Activated CD8-positive, alpha-beta memory T cell treated with anti-CD3 and anti-CD28 coated beads for 1 hour (primary cell): Measurements from ENCODE around the gene CRIM1.

Source experiments
- DNase-seq, 2 donors: peaks; one replicate each; pipeline ENCODE4 v3.0.0-alpha.2; 2020; ENCODE audit warnings: low read depth in 1 of 2; ENCODE audit errors: extremely low read depth in 1 of 2

Gene CRIM1

DNA sequence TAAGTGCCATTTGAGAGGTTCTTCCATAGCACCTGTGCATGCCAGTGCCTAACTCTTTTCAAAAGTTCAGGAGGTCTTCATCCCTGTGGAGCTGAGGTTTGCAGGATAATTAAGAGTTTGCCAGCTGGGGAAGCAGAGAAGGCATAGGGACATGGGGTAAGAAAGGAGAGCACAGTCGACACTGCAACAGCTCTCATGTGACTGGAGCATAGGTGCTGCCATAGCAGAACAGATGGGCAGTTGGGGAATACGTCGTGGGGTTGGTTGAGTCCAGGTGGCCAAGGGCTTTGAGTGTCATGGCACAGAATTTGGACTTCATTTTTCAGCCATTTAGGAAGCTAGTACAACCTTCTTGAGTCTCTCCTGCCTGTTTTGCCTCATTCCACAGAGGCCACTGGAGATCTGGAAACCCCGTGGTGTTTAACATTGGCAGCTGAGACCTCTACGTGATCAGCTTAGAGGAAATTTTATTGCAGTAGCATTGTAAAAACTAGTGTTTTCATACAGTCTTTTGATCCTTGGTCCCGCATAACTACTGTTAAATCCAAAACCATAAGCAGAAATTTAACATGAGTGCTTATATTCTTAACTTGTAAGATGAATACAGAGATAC is 65.1 kb downstream of the CRIM1 start:
- no peak for DNase-seq

DNA sequence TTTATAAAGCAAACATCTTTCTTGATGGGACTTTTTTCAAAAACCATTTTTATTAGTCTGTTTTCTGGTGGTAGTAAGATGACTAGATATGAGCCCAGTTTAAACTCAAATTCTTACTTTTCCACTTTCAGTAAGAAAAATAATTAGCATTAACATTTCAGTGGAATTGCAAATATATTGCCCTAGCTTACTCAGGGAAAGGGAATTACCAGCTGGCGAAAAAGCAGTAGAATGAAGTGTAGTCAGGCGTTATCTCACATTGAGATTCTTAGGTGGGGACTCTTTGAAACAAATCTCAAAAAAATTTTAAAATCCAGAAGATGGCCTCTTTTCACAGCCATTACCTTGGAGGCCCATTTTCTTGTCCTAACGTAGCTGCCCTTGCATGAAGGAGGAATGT is 65.8 kb downstream of the CRIM1 start:
- DNase-seq, result no peak

DNA sequence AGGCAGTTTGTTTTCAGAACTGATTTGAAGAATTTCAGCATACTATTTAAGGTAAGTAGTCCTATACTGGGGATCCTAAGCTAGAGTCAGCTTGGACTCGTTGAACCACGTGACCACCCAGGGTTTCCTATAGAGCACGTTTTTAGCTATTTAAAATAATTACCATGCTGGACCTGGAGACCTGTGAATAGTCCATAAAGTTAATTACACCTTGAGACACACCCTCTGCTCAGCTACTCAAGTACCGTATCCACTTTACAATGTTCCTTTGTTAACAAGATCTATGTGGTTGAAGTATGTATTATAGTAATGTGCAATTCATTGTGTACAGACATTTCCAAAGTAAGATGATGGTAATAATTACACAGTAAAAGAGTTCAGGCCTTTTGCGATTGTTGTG is 67.6 kb downstream of the CRIM1 start:
- no peak for DNase-seq

DNA sequence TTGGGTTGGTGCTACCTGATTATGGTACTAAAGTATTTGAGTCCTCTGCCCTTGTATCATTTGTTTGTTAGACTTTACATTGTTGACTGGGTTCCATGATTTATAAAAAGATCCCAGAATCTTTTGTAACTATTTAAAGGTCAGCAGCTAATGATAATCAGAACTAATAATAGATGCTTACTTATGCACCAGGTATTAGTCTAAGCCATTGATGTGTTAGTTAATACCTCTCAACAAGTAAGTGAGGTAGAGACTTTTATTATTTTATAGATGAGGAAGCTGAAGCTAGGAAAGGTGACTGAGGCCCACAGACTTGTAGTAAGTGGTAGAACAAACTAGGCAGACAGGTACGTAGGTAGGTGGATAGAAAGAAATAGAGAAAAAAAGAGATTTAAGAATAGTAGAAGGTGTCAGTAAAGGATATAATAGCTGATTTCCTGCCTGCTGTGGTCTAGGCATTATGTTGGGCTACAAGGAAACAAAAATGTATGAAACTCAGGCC is 68.1 kb downstream of the CRIM1 start:
- no peak for DNase-seq

DNA sequence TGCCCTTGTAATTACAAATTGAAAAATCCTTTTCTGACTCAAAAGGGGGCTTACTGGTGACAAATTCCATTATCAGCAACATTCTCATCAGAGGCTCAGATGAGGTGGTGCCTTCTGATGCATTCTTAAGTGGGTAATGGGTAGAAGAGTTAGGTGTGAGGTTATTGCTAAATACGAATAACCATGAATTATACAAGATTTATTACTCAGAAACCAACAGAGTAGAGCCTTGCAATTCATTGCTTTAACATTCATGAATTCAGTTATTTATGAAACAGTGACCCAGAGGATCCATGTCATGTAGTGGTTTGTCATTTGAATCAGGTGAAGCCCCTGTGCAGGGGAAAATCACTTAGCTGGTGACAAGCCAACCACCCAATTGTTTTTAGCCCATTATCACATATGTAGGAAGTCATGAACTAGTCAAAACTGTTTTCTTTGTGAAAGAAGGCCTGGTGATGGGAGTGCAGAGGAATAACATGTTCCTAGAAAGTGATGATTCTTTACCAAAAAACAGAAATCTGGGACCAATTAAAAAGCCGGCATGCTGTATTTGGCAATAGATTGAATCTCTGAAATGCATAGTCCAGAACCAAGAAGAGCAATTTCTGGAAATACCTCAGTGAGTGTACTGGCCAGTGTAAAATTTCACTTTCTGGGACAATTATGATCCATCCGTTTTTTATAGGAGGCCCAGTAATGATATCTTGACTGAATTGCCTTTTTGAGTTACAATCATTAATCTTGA is 70.2 kb downstream of the CRIM1 start:
- no peak for DNase-seq

DNA sequence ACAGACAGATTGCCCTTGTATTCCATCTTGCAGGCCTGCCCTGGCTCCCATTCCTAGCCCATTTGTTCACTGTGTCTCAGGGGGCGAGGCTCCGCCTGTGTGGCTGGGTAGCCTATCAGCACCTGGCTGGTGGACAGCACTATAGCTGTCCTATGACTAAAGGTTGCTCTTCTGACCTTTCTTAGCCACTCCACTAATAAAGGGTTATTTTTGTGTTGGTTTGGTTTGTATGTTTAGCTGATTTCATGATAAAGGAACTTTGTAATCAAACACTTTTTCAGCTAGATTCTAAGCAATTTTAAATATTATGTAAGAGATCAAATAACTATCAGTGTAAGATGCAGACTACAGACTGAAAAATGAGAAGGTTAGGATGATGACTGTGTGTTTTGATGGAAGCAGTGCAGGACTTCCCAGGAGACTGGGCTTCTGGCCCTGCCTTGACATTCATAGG is 72.2 kb downstream of the CRIM1 start:
- no peak for DNase-seq

DNA sequence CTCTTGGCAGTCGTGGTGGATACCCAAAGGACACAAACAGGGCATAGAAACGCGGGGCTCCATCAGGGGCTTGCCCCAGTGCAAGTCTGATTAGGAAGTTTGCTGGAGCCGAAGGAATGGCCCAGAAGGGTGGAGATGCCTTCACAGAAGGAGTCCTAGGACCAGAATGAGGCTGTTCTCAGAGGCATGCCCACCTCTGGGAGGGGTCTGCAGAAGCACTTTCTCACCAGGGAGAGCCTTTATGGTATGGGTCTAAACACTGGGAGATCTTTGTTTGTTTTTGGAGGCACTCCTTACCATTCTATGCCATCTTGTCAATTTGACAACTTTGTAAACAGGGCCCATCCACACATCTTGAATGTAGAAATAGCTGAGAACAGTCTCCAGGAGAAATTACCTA is 75.0 kb downstream of the CRIM1 start:
- no peak for DNase-seq

DNA sequence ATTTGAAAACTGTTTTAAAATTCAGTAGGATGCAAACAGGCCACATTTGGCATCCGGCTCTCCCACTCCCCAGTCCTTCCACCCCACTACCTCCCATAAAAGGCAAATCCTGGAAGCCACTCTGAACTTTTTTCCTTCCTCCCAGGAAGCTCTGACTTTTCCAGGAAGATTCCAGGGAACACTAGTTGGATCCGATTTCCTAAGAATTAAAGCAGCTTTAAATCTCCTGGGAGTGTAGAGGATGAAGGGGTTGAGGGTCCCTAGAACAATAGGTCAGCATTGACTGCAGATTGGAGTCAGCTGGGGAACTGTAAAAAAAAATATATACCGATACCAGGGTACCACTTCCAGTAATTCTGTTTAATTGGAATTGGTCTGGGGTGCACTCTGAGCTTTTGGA is 76.9 kb downstream of the CRIM1 start:
- no peak for DNase-seq

DNA sequence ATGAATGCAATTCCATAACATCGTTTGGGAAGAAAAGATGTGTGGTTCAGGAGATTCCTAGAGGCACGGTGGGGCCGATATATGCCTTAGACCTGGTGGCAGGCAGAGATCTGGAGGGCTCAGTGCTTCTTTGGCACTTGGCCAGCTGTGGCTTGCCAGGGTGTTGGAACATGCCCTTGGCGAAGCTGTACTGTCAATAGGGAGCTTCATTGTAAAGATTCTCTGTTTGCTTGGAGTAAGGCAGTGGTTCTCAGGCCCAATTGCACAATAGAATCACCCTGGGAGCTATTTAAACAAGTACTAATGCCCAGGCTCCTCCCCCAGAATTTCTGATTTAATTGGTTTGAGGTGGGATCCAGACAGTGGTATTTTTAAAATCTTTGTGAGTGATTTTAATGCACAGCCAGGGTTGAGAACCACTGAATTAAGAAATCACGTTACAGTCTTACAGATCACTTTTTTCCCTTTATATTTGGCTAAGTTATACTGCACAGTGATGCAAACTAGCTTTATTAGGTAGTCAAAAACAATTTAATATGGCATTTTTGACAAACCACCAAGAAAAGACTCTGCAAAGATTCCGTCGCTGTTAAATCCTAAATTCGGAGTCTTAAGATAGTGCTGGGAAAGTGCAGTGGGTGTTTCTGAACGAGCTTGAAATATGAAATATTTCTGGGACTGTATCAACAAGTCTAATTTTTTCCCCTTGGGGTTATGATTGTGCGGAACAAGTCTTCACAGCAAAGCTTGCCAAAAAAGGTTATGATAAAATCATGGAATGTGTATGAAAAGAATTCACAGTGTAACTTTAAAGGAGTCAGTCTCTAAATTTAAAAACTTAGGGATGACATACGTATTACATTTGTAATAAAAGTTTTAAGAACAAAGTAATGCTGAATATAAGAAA is 78.0 kb downstream of the CRIM1 start:
- DNase-seq, result no peak

DNA sequence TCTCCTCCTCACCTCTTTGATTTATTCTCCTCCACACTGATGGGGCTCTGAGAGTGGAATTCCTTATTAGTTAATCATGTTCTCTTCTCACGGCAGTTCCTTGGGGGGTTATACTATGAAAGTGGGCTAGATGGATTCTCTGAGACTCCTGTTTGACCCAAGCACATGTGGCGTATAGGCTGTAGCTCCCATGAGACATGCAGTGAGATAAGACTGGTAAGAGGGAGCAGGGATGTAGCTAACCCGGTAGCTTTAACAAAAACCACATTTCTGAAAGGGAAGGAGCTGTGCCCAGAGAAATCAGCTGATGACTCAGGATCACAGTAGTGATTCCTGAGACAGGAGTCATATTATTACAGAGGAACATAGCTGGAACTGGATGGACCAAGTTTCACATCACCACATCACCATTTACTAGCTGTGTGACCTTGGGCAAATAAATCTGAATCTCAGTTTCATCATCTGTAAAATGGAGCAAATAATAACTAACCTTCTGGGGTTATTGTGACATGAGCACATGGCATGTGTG is 82.9 kb downstream of the CRIM1 start:
- DNase-seq, result no peak

DNA sequence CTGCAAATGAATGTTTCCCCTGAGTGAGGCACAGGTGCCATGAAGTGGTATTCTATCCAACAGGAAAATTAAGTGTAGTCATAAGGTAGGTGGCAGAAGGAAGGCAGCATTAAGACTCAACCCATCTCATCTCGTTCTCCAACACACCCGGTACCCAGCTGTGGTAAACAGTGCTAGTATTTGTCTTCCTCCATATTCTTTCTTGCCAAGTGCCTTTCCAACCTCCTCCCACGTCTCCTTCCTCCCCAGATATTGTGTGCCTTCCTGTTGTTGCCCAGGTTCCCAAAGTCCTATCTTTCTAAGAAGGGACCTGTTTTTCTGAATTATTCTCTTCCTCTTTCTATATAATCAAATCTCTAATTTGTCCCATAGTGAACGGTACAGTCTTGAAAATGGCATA is 83.5 kb downstream of the CRIM1 start:
- DNase-seq, result no peak

DNA sequence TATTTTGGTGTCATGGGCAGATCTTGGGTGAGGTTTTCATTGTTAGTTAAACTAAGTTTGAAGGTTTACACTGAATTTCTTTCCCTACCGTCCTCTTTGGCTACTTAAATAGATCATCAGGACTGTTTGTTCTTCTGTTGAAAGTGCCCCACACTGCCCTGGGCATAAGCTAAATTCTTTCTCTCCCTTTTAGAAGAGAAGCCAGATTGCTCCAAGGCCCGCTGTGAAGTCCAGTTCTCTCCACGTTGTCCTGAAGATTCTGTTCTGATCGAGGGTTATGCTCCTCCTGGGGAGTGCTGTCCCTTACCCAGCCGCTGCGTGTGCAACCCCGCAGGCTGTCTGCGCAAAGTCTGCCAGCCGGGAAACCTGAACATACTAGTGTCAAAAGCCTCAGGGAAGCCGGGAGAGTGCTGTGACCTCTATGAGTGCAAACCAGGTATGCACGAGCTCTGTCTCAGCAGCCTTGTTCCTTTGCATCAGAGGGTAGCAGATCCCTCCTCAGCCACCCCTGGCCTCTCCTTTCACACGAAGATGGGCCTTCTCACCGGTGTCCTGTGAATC is 85.6 kb downstream of the CRIM1 start:
- no peak for DNase-seq

DNA sequence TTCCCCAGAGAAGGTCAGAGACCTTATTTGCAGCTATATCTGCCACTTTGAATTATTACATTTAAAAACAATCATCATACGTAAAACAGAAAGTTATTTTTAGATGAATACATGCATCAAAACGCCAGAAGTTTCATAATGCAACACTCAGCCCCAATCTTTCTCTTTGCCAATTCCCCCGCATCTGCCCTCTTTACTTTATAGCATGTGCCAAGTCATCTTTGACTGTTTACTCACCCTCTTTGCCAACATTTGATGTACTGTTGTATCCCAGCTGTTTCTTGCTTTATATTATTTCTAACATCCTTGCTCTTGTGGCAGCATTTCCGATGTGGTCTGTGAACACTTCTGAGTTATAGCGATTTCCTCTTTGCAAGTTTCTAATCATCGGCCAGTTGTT is 86.2 kb downstream of the CRIM1 start:
- DNase-seq, result no peak

DNA sequence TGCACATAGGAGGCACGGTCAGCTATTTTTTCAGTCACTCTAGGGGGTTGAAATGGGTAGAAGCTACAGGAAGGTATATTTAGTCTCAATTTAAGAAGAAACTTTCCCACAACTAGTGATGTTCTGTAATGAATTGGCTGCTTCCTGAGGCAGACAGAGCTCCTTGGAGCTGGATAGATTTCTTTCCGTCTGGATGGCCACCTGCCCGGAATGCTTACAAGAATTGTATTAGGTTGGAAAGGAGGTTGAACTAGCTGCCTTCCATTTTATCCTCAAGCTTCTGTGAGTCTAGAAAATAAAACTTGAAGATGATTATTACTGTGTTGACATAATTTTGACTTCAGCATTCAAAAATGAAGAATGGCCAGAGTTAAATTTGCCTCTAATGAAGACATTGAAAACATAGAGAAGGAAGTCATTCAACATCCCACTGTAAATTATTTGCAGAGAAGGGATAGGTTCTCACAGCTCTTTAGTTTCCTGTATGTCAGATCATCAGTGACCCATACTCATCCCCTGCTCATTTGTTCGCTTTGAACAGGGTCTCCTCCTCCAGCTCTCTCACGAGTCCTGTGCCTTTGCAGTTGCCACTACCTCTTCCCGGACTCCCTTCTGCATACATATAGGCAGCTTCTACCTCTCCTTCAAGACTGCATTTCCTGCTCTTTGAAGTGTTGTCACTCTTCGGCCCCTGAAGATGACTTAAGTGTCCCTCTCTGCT is 88.8 kb downstream of the CRIM1 start:
- DNase-seq, result no peak

DNA sequence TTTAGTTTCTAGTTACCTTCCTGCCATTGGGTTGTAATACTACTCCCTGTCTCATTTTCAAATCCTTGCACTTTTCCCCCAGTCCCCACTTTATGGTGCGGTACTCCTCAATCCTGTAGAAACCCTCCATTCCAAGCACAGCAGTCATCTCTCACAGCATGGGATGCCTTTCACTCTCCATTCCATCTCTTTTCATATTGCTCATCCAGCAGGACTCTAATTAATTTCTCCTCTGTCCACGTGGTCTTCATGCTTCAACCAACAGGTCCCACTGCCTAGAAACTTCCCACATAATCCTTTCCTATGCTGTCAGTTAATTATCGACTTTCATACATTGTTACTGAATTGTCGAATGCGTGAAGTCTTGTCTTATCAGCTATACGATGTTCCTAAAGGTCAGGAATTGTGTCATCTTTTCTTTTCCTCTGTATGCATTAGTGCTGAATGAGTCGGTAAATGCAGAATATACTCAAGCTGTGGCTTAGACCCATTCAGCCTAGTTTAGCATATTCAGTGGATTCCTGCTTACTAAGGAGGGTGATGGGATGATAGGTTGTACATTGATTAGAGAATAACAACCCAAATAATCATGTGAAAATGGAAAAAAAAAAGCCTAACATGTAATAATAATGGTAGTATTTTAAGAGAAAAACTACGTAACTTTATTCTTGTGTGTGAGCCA is 89.7 kb downstream of the CRIM1 start:
- no peak for DNase-seq

DNA sequence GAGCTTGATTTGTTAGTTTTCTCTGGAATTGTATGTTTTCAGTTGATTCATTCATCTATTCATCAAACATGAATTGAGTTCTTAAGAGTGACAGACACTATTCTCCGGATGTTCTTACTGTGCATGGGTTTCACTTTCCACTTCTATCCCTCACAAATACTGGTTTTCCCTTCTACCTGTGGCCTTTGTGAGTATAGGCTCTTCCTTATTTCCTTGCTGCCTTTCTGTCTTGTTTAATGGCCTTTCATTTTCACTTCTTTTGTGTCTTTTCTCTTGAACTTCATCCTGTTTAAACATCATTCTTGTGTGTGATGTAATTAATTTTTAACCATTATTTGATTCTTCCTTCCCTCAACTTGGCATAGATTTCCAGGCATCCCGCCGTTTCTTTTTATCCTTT is 90.7 kb downstream of the CRIM1 start:
- no peak for DNase-seq

DNA sequence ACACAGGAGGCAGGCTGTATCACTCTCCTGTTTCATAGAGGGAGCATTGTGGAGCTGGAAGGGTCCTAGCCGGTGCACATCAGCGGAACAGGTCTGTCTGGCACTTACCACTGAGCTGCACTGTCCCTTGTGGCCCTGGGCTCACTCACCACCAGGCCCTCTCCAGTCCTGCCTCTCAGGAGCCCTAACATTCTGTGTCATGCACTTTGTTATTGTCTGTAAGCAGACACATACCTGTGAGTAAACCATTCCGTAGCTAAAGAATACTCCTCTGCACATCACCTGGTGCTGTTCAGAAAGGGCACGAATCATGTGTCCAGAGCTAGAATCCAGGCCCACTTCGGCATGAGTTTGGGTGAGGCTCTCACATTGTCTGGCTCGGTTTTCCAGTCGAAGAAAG is 93.6 kb downstream of the CRIM1 start:
- DNase-seq, result no peak

DNA sequence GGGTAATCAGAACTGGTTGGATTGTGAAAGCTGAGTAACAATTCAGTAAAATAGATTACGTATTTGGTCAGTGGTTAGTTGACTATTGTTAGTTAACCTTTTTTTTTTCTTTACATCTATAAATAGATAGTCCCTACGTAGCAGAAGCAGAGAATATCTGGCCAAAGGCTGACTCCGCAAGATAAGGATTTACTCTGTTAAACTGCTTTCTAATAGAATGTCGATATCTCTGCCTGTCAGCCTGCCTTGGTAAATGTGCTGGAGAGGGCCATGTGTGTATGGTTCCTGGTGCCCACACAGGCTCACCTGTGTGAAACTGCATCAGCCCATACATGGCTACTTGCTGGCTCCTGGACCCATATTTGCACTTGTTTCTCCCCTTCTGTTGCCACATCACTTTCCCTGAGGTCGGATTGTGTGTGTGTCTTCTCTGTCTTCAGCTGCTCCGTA is 94.4 kb downstream of the CRIM1 start:
- DNase-seq, result no peak

DNA sequence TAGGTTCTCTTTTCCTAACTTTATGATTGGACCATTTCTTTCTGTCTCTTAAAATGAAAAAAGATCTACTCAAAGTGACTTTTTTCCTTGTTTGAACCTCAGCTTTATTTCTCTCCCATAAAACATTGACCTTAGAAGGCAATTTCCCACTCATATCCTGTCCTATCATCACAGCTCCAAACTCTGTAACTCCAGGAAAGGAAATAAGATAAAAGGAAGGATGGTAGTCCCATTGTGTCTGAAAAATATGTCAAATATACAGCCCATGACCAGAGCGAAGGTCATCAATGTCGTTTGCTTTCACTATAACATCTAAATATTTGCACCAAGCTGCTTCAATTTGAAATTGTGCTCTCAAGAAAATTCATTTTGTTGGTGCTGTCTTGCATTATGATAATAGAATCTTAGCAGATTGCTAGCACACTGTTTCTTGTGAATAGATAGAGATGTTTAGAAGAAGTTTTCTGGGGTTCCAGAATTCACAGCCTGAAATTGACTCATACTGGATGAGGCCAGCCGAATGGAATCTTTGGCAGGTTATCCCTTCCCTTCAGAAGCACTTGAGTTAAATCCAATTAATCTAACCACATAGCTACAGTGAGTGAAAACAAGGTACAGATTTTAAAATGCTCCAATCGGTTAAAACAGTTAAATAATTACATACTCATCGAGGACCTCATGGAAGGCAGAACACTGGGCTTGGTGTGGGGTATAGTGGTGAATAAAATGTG is 95.1 kb downstream of the CRIM1 start:
- no peak for DNase-seq
